Stimulated activated naive CD8-positive, alpha-beta T cell treated with anti-CD3 and anti-CD28 coated beads, Interleukin-15, amount 100 ng/mL, for 72 hours (primary cell): ENCODE results near the gene TAGLN.

Experiments used
- ATAC-seq: fragments of 150-1000 bp; cut with Tn5 transposase; 2 replicates; pipeline ENCODE4 v1.10.0; 2021; ENCODE audit warnings: mild to moderate bottlenecking, moderate library complexity
- DNase-seq, 2 donors: peaks; one replicate each; pipeline ENCODE4 v3.0.0; 2021 to 2022
- H3K27ac Mint-ChIP-seq, 2 donors: one replicate each; pipeline ENCODE4 v1.8.0; 2022; ENCODE audit warnings: mild to moderate bottlenecking in 2 of 2, mixed read lengths in 2 of 2, moderate library complexity in 2 of 2
- H3K27me3 Mint-ChIP-seq: one replicate; pipeline ENCODE4 v1.8.0; 2022; ENCODE audit warnings: mixed read lengths
- H3K4me1 Mint-ChIP-seq: one replicate; pipeline ENCODE4 v1.8.0; 2022; ENCODE audit warnings: mild to moderate bottlenecking, mixed read lengths
- H3K4me3 Mint-ChIP-seq, 2 donors: one replicate each; pipeline ENCODE4 v1.8.0; 2022; ENCODE audit warnings: mild to moderate bottlenecking in 2 of 2, mixed read lengths in 2 of 2, moderate library complexity in 1 of 2
- H3K9me3 Mint-ChIP-seq, 2 donors: one replicate each; pipeline ENCODE4 v1.8.0; 2022; ENCODE audit warnings: mixed read lengths in 2 of 2

The TAGLN gene

DNA sequence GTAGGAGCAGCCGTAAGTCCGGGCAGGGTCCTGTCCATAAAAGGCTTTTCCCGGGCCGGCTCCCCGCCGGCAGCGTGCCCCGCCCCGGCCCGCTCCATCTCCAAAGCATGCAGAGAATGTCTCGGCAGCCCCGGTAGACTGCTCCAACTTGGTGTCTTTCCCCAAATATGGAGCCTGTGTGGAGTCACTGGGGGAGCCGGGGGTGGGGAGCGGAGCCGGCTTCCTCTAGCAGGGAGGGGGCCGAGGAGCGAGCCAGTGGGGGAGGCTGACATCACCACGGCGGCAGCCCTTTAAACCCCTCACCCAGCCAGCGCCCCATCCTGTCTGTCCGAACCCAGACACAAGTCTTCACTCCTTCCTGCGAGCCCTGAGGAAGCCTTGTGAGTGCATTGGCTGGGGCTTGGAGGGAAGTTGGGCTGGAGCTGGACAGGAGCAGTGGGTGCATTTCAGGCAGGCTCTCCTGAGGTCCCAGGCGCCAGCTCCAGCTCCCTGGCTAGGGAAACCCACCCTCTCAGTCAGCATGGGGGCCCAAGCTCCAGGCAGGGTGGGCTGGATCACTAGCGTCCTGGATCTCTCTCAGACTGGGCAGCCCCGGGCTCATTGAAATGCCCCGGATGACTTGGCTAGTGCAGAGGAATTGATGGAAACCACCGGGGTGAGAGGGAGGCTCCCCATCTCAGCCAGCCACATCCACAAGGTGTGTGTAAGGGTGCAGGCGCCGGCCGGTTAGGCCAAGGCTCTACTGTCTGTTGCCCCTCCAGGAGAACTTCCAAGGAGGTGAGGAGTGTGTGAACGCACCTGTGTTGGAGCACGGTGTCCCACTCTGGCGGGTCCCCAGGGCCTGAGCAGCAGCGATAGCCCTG, at the start of gene TAGLN:
Gene TAGLN, plus strand, starts transcription at position 318 of the 863 bp plus-strand sequence. CDS start 3,644 bp downstream, outside the sequence.
- no peaks in the 10 kb centered on the region for H3K27me3 Mint-ChIP-seq
- ATAC-seq (peak; percentile 4), DNase-seq (no peak)
- no peaks in the 10 kb centered on the region for H3K9me3 Mint-ChIP-seq
- H3K4me3 Mint-ChIP-seq, result no peak within 1 kb of the TSS
- H3K27ac Mint-ChIP-seq, result peak within 1 kb of the TSS; percentile 16 to 81
- H3K4me1 Mint-ChIP-seq, result peaks cover 25% of the 10 kb centered on the region

DNA sequence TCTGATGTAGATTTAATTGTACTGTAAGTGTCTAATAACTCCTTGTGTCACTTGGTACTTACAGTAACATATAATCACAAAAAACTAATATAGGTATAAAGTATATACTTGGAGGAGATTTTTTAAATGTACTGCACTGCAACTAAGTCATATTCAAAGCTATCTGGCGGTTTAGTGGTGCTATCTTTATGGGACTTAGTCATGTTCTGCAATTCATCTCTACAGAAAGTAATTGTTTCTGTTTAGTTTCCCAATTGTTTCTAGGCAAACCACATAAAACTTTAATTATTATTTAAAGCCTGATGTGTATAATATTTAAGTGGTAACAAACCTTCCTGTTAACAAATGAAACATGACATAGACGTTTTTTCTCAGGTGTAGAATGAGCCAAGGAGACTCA, 47.1 kb upstream of the TAGLN start:
- DNase-seq, result no peak
- H3K4me1 Mint-ChIP-seq, result peaks cover 18% of the 10 kb centered on the region
- no peaks in the 10 kb centered on the region for H3K27me3 Mint-ChIP-seq
- no peak overlapping the region for H3K4me3 Mint-ChIP-seq
- no peak overlapping the region for H3K27ac Mint-ChIP-seq
- no peaks in the 10 kb centered on the region for H3K9me3 Mint-ChIP-seq
- ATAC-seq, result no peak

DNA sequence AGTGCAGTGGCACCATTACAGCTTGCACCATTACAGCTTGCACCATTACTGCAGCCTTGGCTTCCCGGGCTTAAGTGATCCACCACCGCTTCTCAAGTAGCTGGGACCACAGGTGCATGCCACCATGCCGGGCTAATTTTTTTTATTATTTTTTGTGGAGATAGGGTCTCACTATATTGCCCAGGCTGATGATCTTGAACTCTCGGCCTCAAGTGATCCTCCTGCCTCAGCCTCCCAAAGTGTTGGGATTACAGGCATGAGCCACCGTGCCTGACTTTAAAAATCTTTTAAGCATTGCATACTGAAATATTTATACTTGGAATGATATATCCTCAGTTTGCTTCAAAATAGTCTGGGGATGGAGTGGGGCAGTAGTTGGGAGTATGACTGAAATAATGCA, 44.7 kb upstream of the TAGLN start:
- Mint-ChIP-seq H3K9me3 (no peaks in the 10 kb centered on the region), H3K4me1 (peaks cover 15% of the 10 kb centered on the region), H3K27me3 (no peaks in the 10 kb centered on the region), H3K4me3 (no peak overlapping the region), H3K27ac (no peak overlapping the region)
- ATAC-seq (no peak), DNase-seq (no peak)

DNA sequence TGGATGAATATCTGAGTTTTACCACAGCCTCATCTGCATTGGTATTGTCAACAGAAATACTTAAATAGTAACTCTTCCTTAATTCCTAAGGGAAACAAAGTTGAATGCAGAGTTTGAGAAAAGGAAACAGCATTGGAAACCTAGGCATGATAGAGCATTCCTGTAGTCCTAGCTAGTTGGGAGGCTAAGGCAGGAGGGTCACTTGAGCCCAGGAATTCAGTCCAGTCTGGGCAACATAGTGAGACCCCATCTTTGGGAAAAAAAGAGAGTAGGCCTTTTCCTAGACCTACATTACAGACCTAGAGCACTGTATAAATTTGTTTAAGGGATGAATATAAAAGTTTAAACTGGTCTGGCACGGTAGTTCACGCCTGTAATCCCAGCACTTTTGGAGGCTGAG, 41.7 kb upstream of the TAGLN start:
- Mint-ChIP-seq H3K4me1 (peaks cover 15% of the 10 kb centered on the region), H3K27ac (peak overlapping the region in 1 of 2 donors; percentile 37), H3K9me3 (no peaks in the 10 kb centered on the region), H3K4me3 (no peak overlapping the region), H3K27me3 (no peaks in the 10 kb centered on the region)
- DNase-seq (no peak), ATAC-seq (no peak)

DNA sequence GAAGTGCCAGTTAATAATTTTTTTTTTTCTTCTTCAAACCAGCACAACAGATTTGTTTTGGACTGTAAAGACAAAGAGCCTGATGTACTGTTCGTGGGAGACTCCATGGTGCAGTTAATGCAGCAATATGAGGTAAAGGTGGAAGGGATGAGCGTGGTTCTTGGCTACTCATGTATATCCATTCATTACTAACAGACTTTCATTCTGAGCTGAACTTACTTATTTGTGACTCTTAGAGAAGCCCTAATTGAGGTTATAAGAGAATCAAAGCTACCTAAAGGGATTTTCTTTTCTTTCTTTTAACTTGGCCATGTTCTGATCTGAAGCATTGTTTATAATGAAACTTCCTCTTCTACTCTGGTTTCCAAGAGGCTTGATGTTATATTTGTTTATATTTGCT, 39.3 kb upstream of the TAGLN start:
- H3K4me3 Mint-ChIP-seq, result no peak overlapping the region
- H3K4me1 Mint-ChIP-seq, result peaks cover 12% of the 10 kb centered on the region
- H3K27me3 Mint-ChIP-seq, result no peaks in the 10 kb centered on the region
- no peaks in the 10 kb centered on the region for H3K9me3 Mint-ChIP-seq
- peak overlapping the region in 1 of 2 donors; percentile 42 for H3K27ac Mint-ChIP-seq
- DNase-seq (no peak), ATAC-seq (no peak)

DNA sequence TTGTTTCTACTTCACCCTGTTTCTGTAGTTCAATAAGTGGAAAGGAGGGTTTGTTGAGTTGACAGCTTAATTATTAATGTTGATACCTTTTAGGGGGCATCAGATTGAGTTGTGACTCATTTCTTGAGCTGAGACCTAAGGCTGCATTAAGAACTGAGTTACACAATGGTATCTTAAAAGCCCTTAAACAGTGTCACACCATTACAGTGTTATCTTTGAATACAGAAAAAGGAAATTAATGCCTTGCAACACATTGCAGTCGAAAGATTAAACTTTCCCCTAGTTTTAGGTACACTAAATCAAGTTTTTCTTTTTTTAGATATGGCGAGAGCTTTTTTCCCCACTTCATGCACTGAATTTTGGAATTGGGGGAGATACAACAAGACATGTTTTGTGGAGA, 38.3 kb upstream of the TAGLN start:
- ATAC-seq, result no peak
- no peak overlapping the region for H3K4me3 Mint-ChIP-seq
- H3K4me1 Mint-ChIP-seq, result peaks cover 7% of the 10 kb centered on the region
- peak overlapping the region in 1 of 2 donors; percentile 40 for H3K27ac Mint-ChIP-seq
- H3K9me3 Mint-ChIP-seq, result no peaks in the 10 kb centered on the region
- DNase-seq, result no peak
- no peaks in the 10 kb centered on the region for H3K27me3 Mint-ChIP-seq

DNA sequence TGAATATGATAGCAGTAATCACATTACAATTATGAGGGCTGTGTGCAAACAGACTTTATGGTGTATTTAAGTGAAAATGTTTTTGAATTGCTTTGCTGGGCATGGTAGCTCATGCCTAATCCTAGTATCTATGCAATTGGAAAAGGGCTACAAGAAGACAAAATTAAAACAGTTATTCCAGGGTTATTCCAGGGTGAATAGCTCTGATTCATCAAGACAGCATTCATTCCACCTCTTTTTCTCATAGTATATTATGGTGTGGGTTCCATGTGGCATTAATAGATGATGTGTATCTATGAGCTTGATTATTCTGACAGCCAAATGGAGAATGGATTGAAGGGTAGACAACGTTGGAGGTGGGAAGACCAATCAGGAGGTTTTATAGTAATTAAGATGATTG, 32.7 kb upstream of the TAGLN start:
- DNase-seq, result no peak
- no peaks in the 10 kb centered on the region for H3K27me3 Mint-ChIP-seq

DNA sequence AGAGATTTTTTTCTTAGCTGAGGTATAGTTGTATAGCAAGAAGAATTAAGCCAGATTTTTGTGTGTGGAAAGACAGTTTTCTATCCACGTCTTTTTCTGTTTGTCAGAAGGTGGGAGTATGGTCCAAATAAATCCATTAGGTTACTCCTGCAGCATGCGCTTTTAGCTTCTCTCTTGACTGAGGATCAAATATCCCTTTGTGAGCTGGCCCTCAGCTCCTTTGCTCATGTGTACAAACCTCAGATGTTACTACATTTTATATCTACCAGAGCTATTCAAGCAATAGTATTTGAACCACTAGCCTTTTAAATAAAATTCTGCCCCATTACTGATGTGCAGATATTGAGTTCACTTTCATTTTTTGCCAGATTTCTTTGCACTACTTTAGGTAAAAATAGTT, 29.4 kb upstream of the TAGLN start:
- no peak overlapping the region for H3K27ac Mint-ChIP-seq
- H3K27me3 Mint-ChIP-seq, result no peaks in the 10 kb centered on the region
- no peak for DNase-seq
- no peaks in the 10 kb centered on the region for H3K9me3 Mint-ChIP-seq
- H3K4me1 Mint-ChIP-seq, result peaks cover 10% of the 10 kb centered on the region
- no peak for ATAC-seq
- H3K4me3 Mint-ChIP-seq, result no peak overlapping the region

More for the DNA sequence above, 32.7 kb upstream of the TAGLN start:
- no peak for ATAC-seq
- peak overlapping the region in 1 of 2 donors; percentile 6 for H3K27ac Mint-ChIP-seq
- no peaks in the 10 kb centered on the region for H3K9me3 Mint-ChIP-seq
- peaks cover 4% of the 10 kb centered on the region for H3K4me1 Mint-ChIP-seq
- no peak overlapping the region for H3K4me3 Mint-ChIP-seq

DNA sequence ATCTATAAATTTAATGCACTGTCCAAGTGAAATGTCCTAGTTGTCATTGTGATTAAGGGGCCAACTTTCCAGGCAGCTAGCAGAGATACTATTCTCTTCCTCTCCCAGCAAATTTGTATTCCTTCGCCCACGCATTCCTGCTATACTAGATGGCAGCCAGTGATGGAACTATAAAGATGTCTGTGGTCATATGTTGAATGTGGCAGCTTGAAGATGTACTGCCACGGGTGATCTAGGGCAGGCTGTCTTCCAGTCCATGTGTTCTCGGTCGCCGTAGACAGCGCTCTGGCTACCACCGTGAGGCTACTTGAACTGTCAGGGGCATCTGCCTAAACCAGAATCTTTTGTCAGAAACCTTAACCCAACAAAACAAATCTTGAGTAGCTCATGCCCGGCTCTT, 29.0 kb upstream of the TAGLN start:
- H3K27me3 Mint-ChIP-seq, result no peaks in the 10 kb centered on the region
- DNase-seq (no peak), ATAC-seq (no peak)
- peak overlapping the region in 1 of 2 donors; percentile 35 for H3K27ac Mint-ChIP-seq
- no peaks in the 10 kb centered on the region for H3K9me3 Mint-ChIP-seq
- no peak overlapping the region for H3K4me3 Mint-ChIP-seq
- H3K4me1 Mint-ChIP-seq, result peaks cover 10% of the 10 kb centered on the region

DNA sequence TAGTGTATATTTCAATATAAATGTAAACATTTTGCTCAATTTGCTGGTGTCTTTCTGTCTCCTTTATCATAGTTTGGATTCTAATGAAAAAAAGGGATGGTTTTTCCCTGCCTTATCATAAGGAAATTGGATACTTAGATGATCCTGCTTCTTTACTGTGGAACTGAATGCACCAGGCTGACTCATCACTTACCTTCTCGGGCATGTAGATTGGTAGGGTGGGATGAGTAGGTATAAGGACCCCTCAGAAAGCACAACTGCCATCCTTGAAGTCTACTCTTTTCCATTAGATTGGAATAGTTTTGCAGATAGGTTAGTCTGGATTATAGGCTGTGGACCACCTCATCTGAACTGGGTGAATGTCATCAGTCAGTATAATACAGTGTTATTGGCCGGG, 28.2 kb upstream of the TAGLN start:
- no peaks in the 10 kb centered on the region for H3K27me3 Mint-ChIP-seq
- ATAC-seq (no peak), DNase-seq (no peak)
- no peaks in the 10 kb centered on the region for H3K9me3 Mint-ChIP-seq
- no peak overlapping the region for H3K4me3 Mint-ChIP-seq
- peak overlapping the region in 1 of 2 donors; percentile 34 for H3K27ac Mint-ChIP-seq
- H3K4me1 Mint-ChIP-seq, result peaks cover 10% of the 10 kb centered on the region

DNA sequence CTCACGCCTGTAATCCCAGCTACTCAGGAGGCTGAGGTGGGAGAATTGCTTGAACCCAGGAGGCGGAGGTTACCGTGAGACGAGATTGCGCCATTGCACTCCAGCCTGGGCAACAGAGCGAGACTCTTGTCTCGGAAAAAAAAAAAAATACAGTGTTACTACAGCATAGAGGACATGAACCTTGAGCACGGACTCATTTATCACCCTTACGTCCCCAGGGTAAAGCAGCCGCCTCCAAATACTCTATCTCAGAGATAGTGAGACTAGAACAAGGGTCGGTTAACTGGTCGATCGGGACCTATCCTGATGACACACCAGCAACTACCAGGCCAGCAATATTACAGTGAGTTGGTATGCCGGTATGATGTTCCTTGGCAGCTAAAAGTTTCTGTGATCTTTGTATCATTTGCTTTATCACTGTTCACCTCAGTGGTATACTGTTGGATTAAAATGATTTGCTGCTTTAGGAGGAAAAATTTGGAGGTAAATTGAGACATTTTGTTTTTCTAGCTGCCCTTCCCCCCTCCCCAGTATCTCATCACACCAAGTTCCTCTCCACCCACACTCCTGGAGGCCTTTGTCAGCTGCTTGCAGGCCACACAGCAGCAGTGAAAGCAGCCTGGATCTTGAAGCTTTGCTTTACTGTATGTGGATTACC, 27.6 kb upstream of the TAGLN start:
- no peaks in the 10 kb centered on the region for H3K27me3 Mint-ChIP-seq
- no peak for DNase-seq
- H3K4me1 Mint-ChIP-seq, result peaks cover 10% of the 10 kb centered on the region
- peak overlapping the region in 1 of 2 donors; percentile 34 for H3K27ac Mint-ChIP-seq
- no peak overlapping the region for H3K4me3 Mint-ChIP-seq
- no peaks in the 10 kb centered on the region for H3K9me3 Mint-ChIP-seq
- no peak for ATAC-seq

DNA sequence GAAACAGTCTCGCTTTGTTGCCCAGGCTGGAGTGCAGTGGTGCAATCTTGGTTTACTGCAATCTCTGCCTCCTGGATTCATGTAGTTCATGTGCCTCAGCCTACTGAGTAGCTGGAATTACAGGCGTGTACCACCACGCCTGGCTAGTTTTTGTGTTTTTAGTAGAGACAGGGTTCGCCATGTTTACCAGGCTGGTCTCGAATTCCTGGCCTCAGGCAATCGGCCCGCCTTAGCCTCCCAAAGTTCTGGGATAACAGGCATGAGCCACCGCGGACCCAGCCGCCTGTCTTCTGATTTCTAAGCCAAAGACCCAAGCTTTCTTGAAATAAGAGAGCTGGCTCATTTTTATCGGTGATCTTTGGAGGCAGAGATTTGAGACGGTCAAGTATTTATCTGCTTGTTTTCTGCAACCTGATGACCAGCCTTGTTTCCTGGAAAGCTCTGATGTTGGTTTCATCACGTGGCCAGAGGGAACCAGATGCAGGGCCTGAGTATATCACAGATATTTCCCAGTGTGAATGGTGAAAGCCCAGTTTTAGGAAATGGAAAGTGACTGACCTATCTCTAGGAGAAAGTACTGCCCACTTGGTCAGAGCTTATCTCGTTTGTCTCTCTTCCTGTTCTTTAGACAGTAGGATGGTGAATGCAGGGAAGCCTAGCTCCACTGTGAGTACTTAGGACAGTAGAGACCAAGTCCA, 26.3 kb upstream of the TAGLN start:
- Mint-ChIP-seq H3K27ac (no peak overlapping the region), H3K9me3 (no peaks in the 10 kb centered on the region), H3K27me3 (no peaks in the 10 kb centered on the region), H3K4me1 (peaks cover 13% of the 10 kb centered on the region), H3K4me3 (no peak overlapping the region)
- ATAC-seq, result no peak
- no peak for DNase-seq

DNA sequence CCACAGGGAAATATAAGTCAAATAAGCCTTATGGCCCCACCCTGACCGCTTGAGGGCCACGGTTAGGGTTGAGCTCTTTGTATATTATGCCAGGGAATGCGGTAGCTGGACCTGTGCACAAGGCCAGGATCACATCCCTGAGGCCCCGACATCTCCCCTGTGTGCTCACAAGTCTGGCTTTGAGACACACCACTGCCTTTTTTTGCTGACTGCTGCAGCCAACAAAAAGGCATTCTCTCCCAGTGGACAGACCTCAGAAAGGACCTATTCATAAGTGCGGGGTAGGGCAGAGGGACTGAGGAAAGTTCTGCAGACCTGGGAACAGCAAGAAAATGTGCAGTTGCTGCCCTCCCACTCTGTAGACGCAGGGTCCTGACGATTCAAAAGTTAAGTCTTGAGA, 24.1 kb upstream of the TAGLN start:
- DNase-seq (no peak), ATAC-seq (no peak)
- Mint-ChIP-seq H3K4me1 (peaks cover 29% of the 10 kb centered on the region), H3K9me3 (no peaks in the 10 kb centered on the region), H3K4me3 (no peak overlapping the region), H3K27ac (no peak overlapping the region), H3K27me3 (no peaks in the 10 kb centered on the region)

DNA sequence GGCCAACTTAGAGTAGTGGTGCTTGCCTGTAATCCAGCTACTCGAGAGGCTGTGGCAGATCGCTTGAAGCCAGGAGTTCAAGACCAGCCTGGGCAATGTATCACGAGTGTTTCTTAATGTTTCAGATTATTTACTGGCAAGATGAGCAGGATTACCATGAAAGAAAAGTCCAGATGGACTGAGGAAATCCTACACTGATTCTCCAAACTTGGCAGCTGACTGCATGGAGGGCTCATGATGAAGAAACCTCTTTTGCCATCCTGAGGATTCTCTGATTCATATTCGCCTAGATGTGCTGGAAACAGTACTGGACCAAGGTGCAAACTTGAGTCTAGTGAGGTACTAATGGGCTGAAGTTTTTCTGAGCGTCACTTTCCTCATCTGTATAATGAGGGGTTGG, 23.4 kb upstream of the TAGLN start:
- Mint-ChIP-seq H3K9me3 (no peaks in the 10 kb centered on the region), H3K27ac (no peak overlapping the region), H3K4me3 (no peak overlapping the region), H3K4me1 (peaks cover 36% of the 10 kb centered on the region), H3K27me3 (no peaks in the 10 kb centered on the region)
- DNase-seq, result no peak
- no peak for ATAC-seq

DNA sequence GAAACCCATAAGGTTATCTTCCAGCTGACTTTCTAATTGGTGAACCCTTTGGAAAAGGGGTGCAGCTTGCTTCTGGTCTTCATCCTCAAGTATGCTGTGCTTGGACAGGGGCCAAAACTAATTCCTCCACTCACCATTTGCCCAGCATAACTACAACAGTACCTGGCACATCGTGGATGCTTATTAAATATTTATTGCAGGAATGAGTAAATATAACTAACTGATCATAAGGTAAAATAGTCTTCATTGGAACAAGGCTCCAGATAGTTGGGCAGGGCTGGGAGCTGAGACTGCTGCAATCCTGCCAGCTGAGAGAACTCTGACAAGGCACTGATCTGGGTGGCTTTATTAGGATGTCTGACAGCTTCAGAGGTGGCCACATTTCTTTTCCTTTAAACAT, 23.0 kb upstream of the TAGLN start:
- Mint-ChIP-seq H3K9me3 (no peaks in the 10 kb centered on the region), H3K27ac (no peak overlapping the region), H3K4me3 (no peak overlapping the region), H3K27me3 (no peaks in the 10 kb centered on the region), H3K4me1 (peaks cover 39% of the 10 kb centered on the region)
- no peak for ATAC-seq
- DNase-seq, result no peak
